ENCODE measurements around the gene TMOD2. TPM values are rescaled to one million over a fixed set of nuclear protein-coding genes. Genes with fewer than 3 reads are reported as not detected.

Gene TMOD2
- total RNA-seq, 3 donors from 2014 or later = 3.7 to 3.9 (median 3.8) TPM

GRCh38 chr15:51726302-51727073 is 24.9 kb upstream of the TMOD2 start:
- Mint-ChIP-seq H3K4me1 (ENCODE audit: low read depth) (peaks cover 68% of the 10 kb centered on the region), H3K36me3 (ENCODE audit: insufficient read depth) (peaks cover 21% of the 10 kb centered on the region), H3K4me3 (no peak overlapping the region), H3K9me3 (no peaks in the 10 kb centered on the region), H3K27me3 (ENCODE audit: low read depth) (no peaks in the 10 kb centered on the region)
- ATAC-seq (peak; percentile 95 to 96), DNase-seq (peak; percentile 50)

GRCh38 chr15:51727141-51727897 is 24.1 kb upstream of the TMOD2 start:
- peaks cover 17% of the 10 kb centered on the region for H3K36me3 Mint-ChIP-seq (ENCODE audit: insufficient read depth)
- DNase-seq (peak; percentile 17), ATAC-seq (peak; percentile 36 to 56)
- H3K4me3 Mint-ChIP-seq = no peak overlapping the region
- H3K27me3 Mint-ChIP-seq (ENCODE audit: low read depth) = no peaks in the 10 kb centered on the region
- H3K9me3 Mint-ChIP-seq = no peaks in the 10 kb centered on the region
- H3K4me1 Mint-ChIP-seq (ENCODE audit: low read depth) = peaks cover 71% of the 10 kb centered on the region

- ATAC-seq (peak; percentile 36 to 51), DNase-seq (no peak)
- Mint-ChIP-seq H3K36me3 (ENCODE audit: insufficient read depth) (peaks cover 19% of the 10 kb centered on the region), H3K27me3 (ENCODE audit: low read depth) (no peaks in the 10 kb centered on the region), H3K4me1 (ENCODE audit: low read depth) (peaks cover 91% of the 10 kb centered on the region), H3K4me3 (peak overlapping the region; percentile 75), H3K9me3 (no peaks in the 10 kb centered on the region)
Observed at GRCh38 chr15:51731549-51732267, 19.7 kb upstream of the TMOD2 start.

- DNase-seq (no peak), ATAC-seq (no peak)
- H3K9me3 Mint-ChIP-seq = no peaks in the 10 kb centered on the region
- H3K27me3 Mint-ChIP-seq (ENCODE audit: low read depth) = no peaks in the 10 kb centered on the region
- peaks cover 83% of the 10 kb centered on the region for H3K4me1 Mint-ChIP-seq (ENCODE audit: low read depth)
- H3K36me3 Mint-ChIP-seq (ENCODE audit: insufficient read depth) = peaks cover 14% of the 10 kb centered on the region
- no peak overlapping the region for H3K4me3 Mint-ChIP-seq
Observed at GRCh38 chr15:51732646-51733045, 18.8 kb upstream of the TMOD2 start.

- H3K36me3 Mint-ChIP-seq (ENCODE audit: insufficient read depth) = peaks cover 13% of the 10 kb centered on the region
- H3K4me1 Mint-ChIP-seq (ENCODE audit: low read depth) = peaks cover 81% of the 10 kb centered on the region
- peak; percentile 18 for DNase-seq
- peak; percentile 16 to 32 for ATAC-seq
- H3K4me3 Mint-ChIP-seq = peak overlapping the region; percentile 85
- no peaks in the 10 kb centered on the region for H3K27me3 Mint-ChIP-seq (ENCODE audit: low read depth)
- H3K9me3 Mint-ChIP-seq = no peaks in the 10 kb centered on the region
Observed at GRCh38 chr15:51735228-51736010, 16.0 kb upstream of the TMOD2 start.

- no peaks in the 10 kb centered on the region for H3K9me3 Mint-ChIP-seq
- DNase-seq = no peak
- H3K27me3 Mint-ChIP-seq (ENCODE audit: low read depth) = no peaks in the 10 kb centered on the region
- H3K4me3 Mint-ChIP-seq = peak overlapping the region; percentile 85
- ATAC-seq = peak; percentile 28 to 40
- peaks cover 9% of the 10 kb centered on the region for H3K36me3 Mint-ChIP-seq (ENCODE audit: insufficient read depth)
- H3K4me1 Mint-ChIP-seq (ENCODE audit: low read depth) = peaks cover 75% of the 10 kb centered on the region
Observed at GRCh38 chr15:51736069-51736468, 15.3 kb upstream of the TMOD2 start.

GRCh38 chr15:51736751-51737521 is 14.5 kb upstream of the TMOD2 start:
- H3K27me3 Mint-ChIP-seq (ENCODE audit: low read depth) = no peaks in the 10 kb centered on the region
- ATAC-seq = peak; percentile 56 to 62
- peaks cover 9% of the 10 kb centered on the region for H3K36me3 Mint-ChIP-seq (ENCODE audit: insufficient read depth)
- peak; percentile 44 for DNase-seq
- peaks cover 67% of the 10 kb centered on the region for H3K4me1 Mint-ChIP-seq (ENCODE audit: low read depth)
- peak overlapping the region; percentile 85 for H3K4me3 Mint-ChIP-seq
- H3K9me3 Mint-ChIP-seq = no peaks in the 10 kb centered on the region

- H3K27me3 Mint-ChIP-seq (ENCODE audit: low read depth) = no peaks in the 10 kb centered on the region
- peaks cover 8% of the 10 kb centered on the region for H3K36me3 Mint-ChIP-seq (ENCODE audit: insufficient read depth)
- no peaks in the 10 kb centered on the region for H3K9me3 Mint-ChIP-seq
- H3K4me3 Mint-ChIP-seq = peak within 1 kb of the TSS; percentile 85
- ATAC-seq (peak; percentile 35 to 41), DNase-seq (peak; percentile 75)
- H3K4me1 Mint-ChIP-seq (ENCODE audit: low read depth) = peaks cover 59% of the 10 kb centered on the region
Observed at GRCh38 chr15:51737522-51738305, 13.7 kb upstream of the TMOD2 start, which contains the start of gene LYSMD2. TSS of gene LYSMD2 (minus strand) at chr15:51737655. CDS start at chr15:51737622, 33 bp downstream.

GRCh38 chr15:51738553-51738952 is 12.8 kb upstream of the TMOD2 start:
- H3K36me3 Mint-ChIP-seq (ENCODE audit: insufficient read depth) = peaks cover under 1% of the 10 kb centered on the region
- DNase-seq (no peak), ATAC-seq (no peak)
- H3K4me1 Mint-ChIP-seq (ENCODE audit: low read depth) = peaks cover 50% of the 10 kb centered on the region
- no peaks in the 10 kb centered on the region for H3K9me3 Mint-ChIP-seq
- no peaks in the 10 kb centered on the region for H3K27me3 Mint-ChIP-seq (ENCODE audit: low read depth)
- peak overlapping the region; percentile 78 for H3K4me3 Mint-ChIP-seq

GRCh38 chr15:51739061-51739712 is 12.2 kb upstream of the TMOD2 start:
- H3K27me3 Mint-ChIP-seq (ENCODE audit: low read depth) = no peaks in the 10 kb centered on the region
- H3K36me3 Mint-ChIP-seq (ENCODE audit: insufficient read depth) = no peaks in the 10 kb centered on the region
- H3K4me1 Mint-ChIP-seq (ENCODE audit: low read depth) = peaks cover 44% of the 10 kb centered on the region
- ATAC-seq (no peak), DNase-seq (no peak)
- peak overlapping the region; percentile 78 for H3K4me3 Mint-ChIP-seq
- H3K9me3 Mint-ChIP-seq = no peaks in the 10 kb centered on the region

- no peaks in the 10 kb centered on the region for H3K9me3 Mint-ChIP-seq
- DNase-seq (no peak), ATAC-seq (no peak)
- no peak overlapping the region for H3K4me3 Mint-ChIP-seq
- peaks cover 25% of the 10 kb centered on the region for H3K4me1 Mint-ChIP-seq (ENCODE audit: low read depth)
- peaks cover 5% of the 10 kb centered on the region for H3K27me3 Mint-ChIP-seq (ENCODE audit: low read depth)
- H3K36me3 Mint-ChIP-seq (ENCODE audit: insufficient read depth) = no peaks in the 10 kb centered on the region
Observed at GRCh38 chr15:51749307-51749706, 2.1 kb upstream of the TMOD2 start.

GRCh38 chr15:51750186-51750585 is 1.2 kb upstream of the TMOD2 start:
- DNase-seq = no peak
- H3K36me3 Mint-ChIP-seq (ENCODE audit: insufficient read depth) = no peaks in the 10 kb centered on the region
- no peaks in the 10 kb centered on the region for H3K9me3 Mint-ChIP-seq
- peaks cover 5% of the 10 kb centered on the region for H3K27me3 Mint-ChIP-seq (ENCODE audit: low read depth)
- peak overlapping the region; percentile 79 for H3K4me3 Mint-ChIP-seq
- ATAC-seq = no peak
- peaks cover 27% of the 10 kb centered on the region for H3K4me1 Mint-ChIP-seq (ENCODE audit: low read depth)

Measured in activated T-cell treated with anti-CD3 and anti-CD28 coated beads, Interleukin-2, amount 50 U/mL, for 4 hours (primary cell).